A549 (cell line): ENCODE measurements around the gene ZDHHC1. TPM values are rescaled to one million over a fixed set of nuclear protein-coding genes. Genes with fewer than 3 reads are reported as not detected.
A peak's percentile ranks its signal among the peaks of the same experiment; 100 is the strongest.

ENCODE experiments used
- ATAC-seq, 2 experiments: fragments of 200-7000 bp in 1 of 2; fragments of >200 bp in 1 of 2; cut with Nextera tagmentation in 1 of 2; cut with Tn5 transposase in 1 of 2; 3 replicates each; pipeline versions ENCODE4 v1.8.0 to v1.9.1; 2018 to 2020; ENCODE audit warnings: mild to moderate bottlenecking in 1 of 2, moderate library complexity in 1 of 2
- CTCF ChIA-PET: fragments of 300-600 bp; sonication (Branson Sonifier 250); formaldehyde crosslinking; extraction: SDS; loops from one replicate; lab custom pipeline; 2021; ENCODE audit warnings: antibody characterized with exemption, inconsistent platforms; lab: Yijun Ruan, JAX
- POLR2A ChIA-PET: fragments of 350-600 bp; formaldehyde crosslinking; extraction: SDS; loops from one replicate; lab custom pipeline; 2021; ENCODE audit warnings: antibody characterized with exemption, inconsistent platforms; lab: Yijun Ruan, JAX
- DNase-seq, 2 experiments: peaks; one replicate each; pipeline versions ENCODE4 v3.0.0 to v3.0.0-alpha.2; 2011 to 2016; ENCODE audit warnings: low read depth in 1 of 2, low spot score in 1 of 2
- FAIRE-seq: peaks from 2 replicates; lab custom pipeline; 2011; peaks lifted over from hg19 to GRCh38; lab: Jason Lieb, UNC
- H3K27ac ChIP-seq, 2 experiments: fragments of >200 bp; sonication (Bioruptor Twin); formaldehyde crosslinking; 3 replicates each; pipeline ENCODE4 v1.5.1; 2016 to 2017
- H3K4me1 ChIP-seq: fragments of >200 bp; sonication (Bioruptor Twin); formaldehyde crosslinking; 3 replicates; pipeline ENCODE4 v1.6.1; 2016
- H3K4me2 ChIP-seq: fragments of >200 bp; sonication (Bioruptor Twin); formaldehyde crosslinking; 3 replicates; pipeline ENCODE4 v1.6.1; 2016
- H3K4me3 ChIP-seq: fragments of >200 bp; sonication (Bioruptor Twin); formaldehyde crosslinking; 3 replicates; pipeline ENCODE4 v1.5.1; 2016
- H3K9me3 ChIP-seq: fragments of >200 bp; sonication (Bioruptor Twin); formaldehyde crosslinking; 3 replicates; pipeline ENCODE4 v1.6.1; 2016
- CHD4 ChIP-seq: fragments of 200-600 bp; sonication (generic); IDR thresholded peaks from 2 replicates; pipeline ENCODE4 v1.6.1; 2016; ENCODE audit warnings: antibody characterized with exemption, mild to moderate bottlenecking, borderline replicate concordance
- FOSB ChIP-seq: fragments of 250-450 bp; sonication (Bioruptor Pico); IDR thresholded peaks from 2 replicates; pipeline ENCODE4 v1.5.0; 2020; ENCODE audit warnings: mild to moderate bottlenecking, moderate library complexity
- FOSL2 ChIP-seq, 2 experiments: fragments of 450-650 bp in 1 of 2; fragments of >200 bp in 1 of 2; sonication (Bioruptor Twin) in 1 of 2; formaldehyde crosslinking; IDR thresholded peaks; 2 replicates each; pipeline versions ENCODE4 v1.5.0 to v1.6.1; 2016 to 2020; ENCODE audit warnings: mild to moderate bottlenecking in 1 of 2, moderate library complexity in 1 of 2
- KDM1A ChIP-seq: fragments of 200-600 bp; sonication (generic); IDR thresholded peaks from 2 replicates; pipeline ENCODE4 v1.6.1; 2016; ENCODE audit warnings: low read depth, mild to moderate bottlenecking
- KDM5A ChIP-seq: fragments of 200-600 bp; sonication (generic); IDR thresholded peaks from 2 replicates; pipeline ENCODE4 v1.6.1; 2016; ENCODE audit warnings: antibody characterized with exemption, mild to moderate bottlenecking
- MAFK ChIP-seq: fragments of 450-650 bp; IDR thresholded peaks from 2 replicates; pipeline ENCODE4 v1.6.1; 2014; ENCODE audit not compliant: partially characterized antibody
- MYC ChIP-seq: IDR thresholded peaks from 2 replicates; pipeline ENCODE4 v1.6.1; 2012; ENCODE audit warnings: mild to moderate bottlenecking, inconsistent platforms, low read length, improper control_type of control experiment, borderline replicate concordance
- NFE2L2 ChIP-seq: fragments of 150-350 bp; conservative IDR thresholded peaks from 2 replicates; pipeline ENCODE4 v1.6.1; 2014; ENCODE audit warnings: low read length
- PHF8 ChIP-seq: fragments of 200-600 bp; sonication (generic); IDR thresholded peaks from 2 replicates; pipeline ENCODE4 v1.6.1; 2016; ENCODE audit warnings: low read depth, mild to moderate bottlenecking, antibody characterized with exemption, moderate library complexity, borderline replicate concordance
- POLR2A ChIP-seq: IDR thresholded peaks from 2 replicates; pipeline ENCODE4 v1.6.1; 2012; ENCODE audit warnings: mild to moderate bottlenecking, low read length
- RARB ChIP-seq: fragments of 250-450 bp; sonication (Bioruptor Pico); IDR thresholded peaks from 2 replicates; pipeline ENCODE4 v1.8.0; 2021; ENCODE audit warnings: mild to moderate bottlenecking, moderate library complexity
- RCOR1 ChIP-seq: fragments of 150-350 bp; IDR thresholded peaks from 2 replicates; pipeline ENCODE4 v1.6.1; 2014; ENCODE audit warnings: antibody characterized with exemption, low read length, low read depth
- RFX5 ChIP-seq: fragments of 450-650 bp; IDR thresholded peaks from 2 replicates; pipeline ENCODE4 v1.7.1; 2014; ENCODE audit warnings: antibody characterized with exemption, mild to moderate bottlenecking, moderate library complexity
- USF2 ChIP-seq: fragments of 450-650 bp; IDR thresholded peaks from 2 replicates; pipeline ENCODE4 v1.6.1; 2014; ENCODE audit warnings: antibody characterized with exemption
- ZC3H11A ChIP-seq: fragments of 450-650 bp; IDR thresholded peaks from 2 replicates; pipeline ENCODE4 v1.6.1; 2014; ENCODE audit warnings: antibody characterized with exemption, mild to moderate bottlenecking
- ZSCAN20 ChIP-seq: fragments of 250-450 bp; sonication (Bioruptor Pico); IDR thresholded peaks from 2 replicates; pipeline ENCODE4 v1.8.0; 2022; ENCODE audit warnings: mild to moderate bottlenecking, moderate library complexity
- WGBS: methylation state at CpG from one replicate; pipeline ENCODE4 v1.1.6; 2017; ENCODE audit errors: missing lambda C conversion rate; 5-methylcytosine and 5-hydroxymethylcytosine counted together
- polyA plus RNA-seq, 4 experiments: library from polyadenylated mRNA; depleted of rRNA in 3 of 4; stranded (reverse); fragments of >200 nt; fragmentation: RNase III in 1 of 4; extraction: RNeasy Plus Mini Kit Qiagen cat#74134 plus additional on column Dnase treatment in 1 of 4; gene quantifications; 2 replicates in 3 of 4; 3 replicates in 1 of 4; pipeline ENCODE4 v1.2.3, GENCODE V29; 2011 to 2017
- TF ChIP-seq, protein P1 (sequence below): fragments of >200 bp; sonication (Bioruptor Twin); formaldehyde crosslinking; IDR thresholded peaks from 3 replicates; pipeline ENCODE4 v1.5.1; 2016
- TF ChIP-seq, protein P2 (sequence below): fragments of >200 bp; sonication (Bioruptor Twin); formaldehyde crosslinking; IDR thresholded peaks from 2 replicates; pipeline ENCODE4 v1.6.1; 2016
- TF ChIP-seq, protein P3 (sequence below): fragments of >200 bp; sonication (Bioruptor Twin); formaldehyde crosslinking; IDR thresholded peaks from 3 replicates; pipeline ENCODE4 v1.6.1; 2016
- TF ChIP-seq, protein P4 (sequence below): IDR thresholded peaks from 2 replicates; pipeline ENCODE4 v1.6.1; 2012

ZDHHC1 gene
- polyA plus RNA-seq, 2 of the 4 experiments (the other 2 are of a cell fraction) = 3.5 to 5.9 TPM

- FAIRE-seq (no peak), DNase-seq (no peak), ATAC-seq (no peak)
- WGBS = 97% methylated on average over 6 of the region's 6 CpGs
- Histone ChIP-seq H3K9me3 (no peaks in the 10 kb centered on the region), H3K4me3 (no peak overlapping the region), H3K4me2 (no peak overlapping the region), H3K4me1 (peaks cover 12% of the 10 kb centered on the region; the same call in 1 of the 3 replicates), H3K27ac (no peak overlapping the region)
- TF ChIP-seq POLR2A = no peak
- no peak for TF ChIP-seq FOSL2 (IDR thresholded peaks at IDR 0.05)
- TF ChIP-seq FOSL2 (CRISPR knock-in tag; IDR thresholded peaks at IDR 0.05) = no peak
- TF ChIP-seq, protein P1, sequence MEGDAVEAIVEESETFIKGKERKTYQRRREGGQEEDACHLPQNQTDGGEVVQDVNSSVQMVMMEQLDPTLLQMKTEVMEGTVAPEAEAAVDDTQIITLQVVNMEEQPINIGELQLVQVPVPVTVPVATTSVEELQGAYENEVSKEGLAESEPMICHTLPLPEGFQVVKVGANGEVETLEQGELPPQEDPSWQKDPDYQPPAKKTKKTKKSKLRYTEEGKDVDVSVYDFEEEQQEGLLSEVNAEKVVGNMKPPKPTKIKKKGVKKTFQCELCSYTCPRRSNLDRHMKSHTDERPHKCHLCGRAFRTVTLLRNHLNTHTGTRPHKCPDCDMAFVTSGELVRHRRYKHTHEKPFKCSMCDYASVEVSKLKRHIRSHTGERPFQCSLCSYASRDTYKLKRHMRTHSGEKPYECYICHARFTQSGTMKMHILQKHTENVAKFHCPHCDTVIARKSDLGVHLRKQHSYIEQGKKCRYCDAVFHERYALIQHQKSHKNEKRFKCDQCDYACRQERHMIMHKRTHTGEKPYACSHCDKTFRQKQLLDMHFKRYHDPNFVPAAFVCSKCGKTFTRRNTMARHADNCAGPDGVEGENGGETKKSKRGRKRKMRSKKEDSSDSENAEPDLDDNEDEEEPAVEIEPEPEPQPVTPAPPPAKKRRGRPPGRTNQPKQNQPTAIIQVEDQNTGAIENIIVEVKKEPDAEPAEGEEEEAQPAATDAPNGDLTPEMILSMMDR = no peak
- TF ChIP-seq NFE2L2 = no peak
- TF ChIP-seq, protein P2, sequence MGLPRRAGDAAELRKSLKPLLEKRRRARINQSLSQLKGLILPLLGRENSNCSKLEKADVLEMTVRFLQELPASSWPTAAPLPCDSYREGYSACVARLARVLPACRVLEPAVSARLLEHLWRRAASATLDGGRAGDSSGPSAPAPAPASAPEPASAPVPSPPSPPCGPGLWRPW = no peak
- no peak for TF ChIP-seq MAFK
- no peak for TF ChIP-seq KDM1A
- TF ChIP-seq ZSCAN20 (CRISPR knock-in tag) = no peak
- TF ChIP-seq CHD4 = no peak
- no peak for TF ChIP-seq FOSB (CRISPR knock-in tag)
- TF ChIP-seq, protein P3, sequence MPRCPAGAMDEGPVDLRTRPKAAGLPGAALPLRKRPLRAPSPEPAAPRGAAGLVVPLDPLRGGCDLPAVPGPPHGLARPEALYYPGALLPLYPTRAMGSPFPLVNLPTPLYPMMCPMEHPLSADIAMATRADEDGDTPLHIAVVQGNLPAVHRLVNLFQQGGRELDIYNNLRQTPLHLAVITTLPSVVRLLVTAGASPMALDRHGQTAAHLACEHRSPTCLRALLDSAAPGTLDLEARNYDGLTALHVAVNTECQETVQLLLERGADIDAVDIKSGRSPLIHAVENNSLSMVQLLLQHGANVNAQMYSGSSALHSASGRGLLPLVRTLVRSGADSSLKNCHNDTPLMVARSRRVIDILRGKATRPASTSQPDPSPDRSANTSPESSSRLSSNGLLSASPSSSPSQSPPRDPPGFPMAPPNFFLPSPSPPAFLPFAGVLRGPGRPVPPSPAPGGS = no peak
- POLR2A ChIA-PET = no interaction called here
- CTCF ChIA-PET = interaction anchor here (0.6 to 13.1 kb wide), 7 partner anchors 12 to 344 kb away, joined by 3 to 176 read pairs (median 3); partner anchors contain the start of gene ZDHHC1
These were observed 41.9 kb upstream of the ZDHHC1 start for GRCh38 chr16:67458121-67458641.

- Histone ChIP-seq H3K4me3 (no peak overlapping the region), H3K27ac (no peak overlapping the region), H3K9me3 (no peaks in the 10 kb centered on the region), H3K4me2 (no peak overlapping the region), H3K4me1 (peaks cover 8% of the 10 kb centered on the region; the same call in 1 of the 3 replicates)
- TF ChIP-seq PHF8 (no peak), RFX5 (no peak), USF2 (no peak), KDM5A (no peak), RCOR1 (no peak), MAFK (peak; percentile 71), KDM1A (no peak), ZC3H11A (no peak)
- ChIA-PET CTCF (interaction anchor here (0.6 to 13.1 kb wide), 6 partner anchors 11 to 345 kb away, joined by 3 to 176 read pairs (median 3); no protein-coding TSS in a partner anchor), POLR2A (no interaction called here)
- WGBS = 78% methylated on average over 7 of the region's 7 CpGs
- no peak for FAIRE-seq
- ATAC-seq = no peak
- no peak for DNase-seq
These were observed 41.3 kb upstream of the ZDHHC1 start for GRCh38 chr16:67457611-67458010.

DNA sequence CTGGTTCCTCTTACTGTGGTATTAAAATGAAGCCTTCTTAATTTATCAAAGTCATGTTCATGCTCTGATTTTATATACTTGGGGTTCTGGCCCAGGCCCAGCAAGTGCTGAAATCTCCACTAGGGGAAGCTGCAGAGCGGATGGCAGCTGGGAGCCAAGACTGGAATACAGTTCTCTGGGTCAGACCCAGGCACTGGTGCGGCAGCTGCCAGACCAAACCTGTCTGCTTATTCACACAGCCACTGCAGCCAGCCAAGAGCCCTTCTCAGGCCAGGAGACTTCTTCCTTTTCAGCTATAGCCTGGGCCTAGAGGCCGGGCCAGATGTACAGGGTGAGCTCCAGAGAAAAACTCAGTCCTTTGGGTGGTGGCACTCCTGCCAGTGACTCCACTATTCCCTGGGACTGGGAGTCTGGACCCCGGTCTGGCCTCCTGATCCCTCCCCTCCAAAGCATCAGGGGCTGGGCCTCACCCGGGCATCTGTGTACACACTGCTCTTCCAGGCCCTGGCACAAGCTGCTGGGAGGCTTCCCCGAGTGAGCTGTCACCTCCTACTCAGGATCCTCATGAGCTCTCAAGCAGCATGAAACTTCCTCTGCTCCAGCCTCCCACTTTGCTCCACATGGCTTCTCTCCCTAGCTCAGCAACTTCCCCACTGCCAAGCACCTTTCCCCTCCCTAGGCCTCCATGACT is 40.3 kb upstream of the ZDHHC1 start:
- Histone ChIP-seq H3K4me1 (peaks cover 11% of the 10 kb centered on the region; the same call in 1 of the 3 replicates), H3K27ac (no peak overlapping the region), H3K9me3 (no peaks in the 10 kb centered on the region), H3K4me3 (no peak overlapping the region), H3K4me2 (no peak overlapping the region)
- 69% methylated on average over 5 of the region's 6 CpGs for WGBS
- FAIRE-seq (no peak), DNase-seq (peak; percentile 34 to 58), ATAC-seq (peak; percentile 26 to 61; a peak in 3 of 6 replicates)
- ChIA-PET CTCF (interaction anchor here (1.0 to 13.1 kb wide), 6 partner anchors 9 to 189 kb away, joined by 4 to 176 read pairs (median 16); partner anchors contain the start of gene CARMIL2), POLR2A (no interaction called here)
- no peak for TF ChIP-seq RARB (CRISPR knock-in tag)
- TF ChIP-seq, protein P4, sequence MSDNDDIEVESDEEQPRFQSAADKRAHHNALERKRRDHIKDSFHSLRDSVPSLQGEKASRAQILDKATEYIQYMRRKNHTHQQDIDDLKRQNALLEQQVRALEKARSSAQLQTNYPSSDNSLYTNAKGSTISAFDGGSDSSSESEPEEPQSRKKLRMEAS = no peak
- no peak for TF ChIP-seq MYC
